CD4-positive, alpha-beta T cell treated with Interleukin-17A for 4 hours (primary cell): ENCODE results near the gene DES.
A peak's percentile ranks its signal among the peaks of the same experiment; 100 is the strongest.
"Not testable (repeated sequence)": the region's sequence is repeated elsewhere in the genome, so short reads cannot be mapped to it uniquely, and the experiment has no call there.

Source experiments
- DNase-seq: peaks from one replicate; pipeline ENCODE4 v3.0.0-alpha.2; 2020; ENCODE audit warnings: mixed read lengths

Gene DES

GRCh38 chr2:219400562-219400961, 17.6 kb upstream of the DES start:
- no peak for DNase-seq

- no peak for DNase-seq
These were observed 16.6 kb upstream of the DES start for GRCh38 chr2:219401606-219402005.

GRCh38 chr2:219402665-219403515, 15.3 kb upstream of the DES start:
- DNase-seq = peak; percentile 69

- DNase-seq = no peak
These were observed 14.3 kb upstream of the DES start for GRCh38 chr2:219403861-219404260.

- no peak for DNase-seq
These were observed 13.8 kb upstream of the DES start for GRCh38 chr2:219404291-219404910.

GRCh38 chr2:219404954-219405353, 13.2 kb upstream of the DES start:
- DNase-seq = no peak

GRCh38 chr2:219405451-219405850, 12.7 kb upstream of the DES start:
- DNase-seq = no peak

- DNase-seq = no peak
These were observed 12.0 kb upstream of the DES start for GRCh38 chr2:219405958-219406860.

- no peak for DNase-seq
These were observed 11.3 kb upstream of the DES start for GRCh38 chr2:219406861-219407230.

- not testable (repeated sequence) for DNase-seq
These were observed 10.8 kb upstream of the DES start for GRCh38 chr2:219407343-219407742.

GRCh38 chr2:219408204-219408603, 10.0 kb upstream of the DES start:
- DNase-seq = no peak

GRCh38 chr2:219408631-219409030, 9.5 kb upstream of the DES start:
- no peak for DNase-seq

- no peak for DNase-seq
These were observed 8.6 kb upstream of the DES start for GRCh38 chr2:219409619-219410018.

- no peak for DNase-seq
These were observed 7.8 kb upstream of the DES start for GRCh38 chr2:219410390-219410789.

- no peak for DNase-seq
These were observed 3.3 kb upstream of the DES start for GRCh38 chr2:219414857-219415256.

- no peak for DNase-seq
These were observed 2.5 kb upstream of the DES start for GRCh38 chr2:219415580-219416234.

GRCh38 chr2:219416235-219416602, 2.0 kb upstream of the DES start:
- no peak for DNase-seq

- DNase-seq = no peak
These were observed 1.2 kb upstream of the DES start for GRCh38 chr2:219416938-219417337.

GRCh38 chr2:219417374-219417773, 803 bp upstream of the DES start:
- DNase-seq = no peak

GRCh38 chr2:219419012-219419324, 791 bp downstream of the DES start:
- DNase-seq = no peak

GRCh38 chr2:219419331-219420197, 1.4 kb downstream of the DES start:
- DNase-seq = no peak

- DNase-seq = no peak
These were observed 2.5 kb downstream of the DES start for GRCh38 chr2:219420687-219421086.
